Fibroblast of skin of left biceps (primary cell): ENCODE results near the gene GARNL3.

ENCODE experiments used
- DNase-seq, 2 experiments: peaks; one replicate each; pipeline ENCODE4 v3.0.0-alpha.2; 2013; ENCODE audit warnings: low read depth in 2 of 2

GARNL3 gene

GRCh38 chr9:127403507-127404192, 139.1 kb downstream of the GARNL3 start:
- no peak for DNase-seq

GRCh38 chr9:127404631-127405030, 140.1 kb downstream of the GARNL3 start:
- no peak for DNase-seq

GRCh38 chr9:127405344-127406125, 141.0 kb downstream of the GARNL3 start:
- no peak for DNase-seq

GRCh38 chr9:127406799-127407491, 142.4 kb downstream of the GARNL3 start:
- no peak for DNase-seq

GRCh38 chr9:127407492-127407843, 142.9 kb downstream of the GARNL3 start:
- DNase-seq = no peak

- no peak for DNase-seq
Measured at GRCh38 chr9:127411122-127411521, 146.5 kb downstream of the GARNL3 start.

- DNase-seq = no peak
Measured at GRCh38 chr9:127415141-127415540, 150.6 kb downstream of the GARNL3 start.

- DNase-seq = no peak
Measured at GRCh38 chr9:127415657-127416056, 151.1 kb downstream of the GARNL3 start.

- no peak for DNase-seq
Measured at GRCh38 chr9:127417131-127418036, 152.8 kb downstream of the GARNL3 start.

GRCh38 chr9:127418037-127418471, 153.5 kb downstream of the GARNL3 start:
- no peak for DNase-seq

GRCh38 chr9:127419348-127419747, 154.8 kb downstream of the GARNL3 start:
- no peak for DNase-seq

- no peak for DNase-seq
Measured at GRCh38 chr9:127421057-127421456, 156.5 kb downstream of the GARNL3 start.

- no peak for DNase-seq
Measured at GRCh38 chr9:127422133-127422782, 157.7 kb downstream of the GARNL3 start.

- no peak for DNase-seq
Measured at GRCh38 chr9:127422787-127423186, 158.2 kb downstream of the GARNL3 start.

- DNase-seq = no peak
Measured at GRCh38 chr9:127423476-127423933, 158.9 kb downstream of the GARNL3 start.

GRCh38 chr9:127423934-127424675, 159.5 kb downstream of the GARNL3 start, which contains the start of gene ZNF79:
Gene ZNF79 (plus strand): TSS chr9:127424382. CDS start chr9:127424788, 406 bp downstream.
- DNase-seq = peak; percentile 53 to 64

- DNase-seq = no peak
Measured at GRCh38 chr9:127424676-127424999, 160.1 kb downstream of the GARNL3 start.

GRCh38 chr9:127426756-127427155, 162.2 kb downstream of the GARNL3 start:
- no peak for DNase-seq

- DNase-seq = no peak
Measured at GRCh38 chr9:127428348-127428747, 163.8 kb downstream of the GARNL3 start.

GRCh38 chr9:127430415-127430814, 165.8 kb downstream of the GARNL3 start:
- DNase-seq = no peak
